ENCODE measurements around the gene CHST11. TPM values are rescaled to one million over a fixed set of nuclear protein-coding genes. Genes with fewer than 3 reads are reported as not detected.

Gene CHST11
- total and polyA plus RNA-seq, 9 donors, result 4.0 to 39.9 (median 20.1) TPM

DNA sequence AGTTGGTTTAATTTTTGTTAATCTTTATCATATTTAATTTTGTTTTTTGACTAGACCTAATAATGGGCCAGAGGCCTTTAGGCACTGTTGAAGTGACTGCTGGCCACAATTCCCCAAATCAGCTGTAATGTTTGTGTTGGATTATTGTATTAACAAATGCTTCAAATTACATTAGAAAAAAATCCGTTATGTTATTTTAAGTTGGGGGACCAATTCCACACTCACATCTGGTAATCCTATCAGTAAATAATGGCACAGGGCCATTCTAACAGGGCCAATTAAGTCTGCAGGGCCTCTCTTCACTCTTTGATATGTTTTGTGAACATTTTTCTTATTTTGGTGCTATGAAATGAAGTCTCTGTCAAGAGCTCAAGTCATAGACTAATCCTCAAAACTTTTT lies 39.6 kb downstream of the CHST11 start:
- no peaks in the 10 kb centered on the region for H3K36me3 ChIP-seq
- WGBS, 3 donors, result 26 to 32% (median 30%) methylated on average over 1 of the region's 1 CpG
- peaks cover 2% of the 10 kb centered on the region for H3K4me1 ChIP-seq (ENCODE audit: insufficient read depth)
- no peaks in the 10 kb centered on the region for H3K9me3 ChIP-seq
- no peak for TF ChIP-seq EP300 (IDR thresholded peaks at IDR 0.05)
- TF ChIP-seq POLR2A (IDR thresholded peaks at IDR 0.05), result no peak
- TF ChIP-seq, protein P1, sequence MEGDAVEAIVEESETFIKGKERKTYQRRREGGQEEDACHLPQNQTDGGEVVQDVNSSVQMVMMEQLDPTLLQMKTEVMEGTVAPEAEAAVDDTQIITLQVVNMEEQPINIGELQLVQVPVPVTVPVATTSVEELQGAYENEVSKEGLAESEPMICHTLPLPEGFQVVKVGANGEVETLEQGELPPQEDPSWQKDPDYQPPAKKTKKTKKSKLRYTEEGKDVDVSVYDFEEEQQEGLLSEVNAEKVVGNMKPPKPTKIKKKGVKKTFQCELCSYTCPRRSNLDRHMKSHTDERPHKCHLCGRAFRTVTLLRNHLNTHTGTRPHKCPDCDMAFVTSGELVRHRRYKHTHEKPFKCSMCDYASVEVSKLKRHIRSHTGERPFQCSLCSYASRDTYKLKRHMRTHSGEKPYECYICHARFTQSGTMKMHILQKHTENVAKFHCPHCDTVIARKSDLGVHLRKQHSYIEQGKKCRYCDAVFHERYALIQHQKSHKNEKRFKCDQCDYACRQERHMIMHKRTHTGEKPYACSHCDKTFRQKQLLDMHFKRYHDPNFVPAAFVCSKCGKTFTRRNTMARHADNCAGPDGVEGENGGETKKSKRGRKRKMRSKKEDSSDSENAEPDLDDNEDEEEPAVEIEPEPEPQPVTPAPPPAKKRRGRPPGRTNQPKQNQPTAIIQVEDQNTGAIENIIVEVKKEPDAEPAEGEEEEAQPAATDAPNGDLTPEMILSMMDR (IDR thresholded peaks at IDR 0.05), result no peak
- no peak overlapping the region for H3K27ac ChIP-seq
- H3K4me3 ChIP-seq, result no peak overlapping the region
- DNase-seq, result no peak
- intact Hi-C loops (cut with DNase I), result no loop called here
- no peaks in the 10 kb centered on the region for H3K27me3 ChIP-seq

DNA sequence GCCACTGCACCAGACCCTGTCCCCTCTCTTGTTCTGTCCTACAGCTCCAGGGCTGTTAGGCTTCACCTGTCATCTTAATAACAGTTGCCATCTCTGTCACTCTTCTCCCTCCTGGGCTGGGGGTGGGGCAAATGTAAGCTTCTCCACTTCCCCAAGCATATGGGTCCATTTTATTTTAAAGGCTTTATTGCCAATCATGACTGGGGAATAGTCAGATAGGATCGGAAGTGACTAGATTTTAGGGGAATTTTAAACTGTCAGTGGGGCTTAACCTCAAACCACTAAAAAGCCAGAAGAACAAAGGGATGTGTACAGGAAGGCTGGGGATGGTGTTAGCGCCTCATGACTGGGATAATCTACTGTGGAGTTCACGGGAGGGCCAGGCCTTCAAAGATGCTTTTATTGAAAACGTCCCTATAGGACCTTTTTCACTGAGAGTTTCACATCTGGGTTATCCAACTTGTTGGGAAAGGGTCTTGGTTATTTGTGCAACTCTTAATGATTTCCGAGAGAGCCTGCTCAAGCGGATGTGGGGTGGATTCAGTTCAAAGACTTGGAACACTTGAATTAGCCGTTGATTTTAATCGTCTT lies 41.6 kb downstream of the CHST11 start:
- H3K36me3 ChIP-seq, result no peaks in the 10 kb centered on the region
- no peaks in the 10 kb centered on the region for H3K9me3 ChIP-seq
- no peak overlapping the region for H3K4me3 ChIP-seq
- peaks cover 2% of the 10 kb centered on the region for H3K4me1 ChIP-seq (ENCODE audit: insufficient read depth)
- intact Hi-C loops (cut with DNase I), result no loop called here
- no peaks in the 10 kb centered on the region for H3K27me3 ChIP-seq
- WGBS, 3 donors, result 94 to 97% (median 95%) methylated on average over 8 of the region's 8 CpGs
- TF ChIP-seq POLR2A (IDR thresholded peaks at IDR 0.05), result no peak
- TF ChIP-seq, protein P1 (IDR thresholded peaks at IDR 0.05), result no peak
- no peak for TF ChIP-seq EP300 (IDR thresholded peaks at IDR 0.05)
- no peak for DNase-seq
- H3K27ac ChIP-seq, result no peak overlapping the region

DNA sequence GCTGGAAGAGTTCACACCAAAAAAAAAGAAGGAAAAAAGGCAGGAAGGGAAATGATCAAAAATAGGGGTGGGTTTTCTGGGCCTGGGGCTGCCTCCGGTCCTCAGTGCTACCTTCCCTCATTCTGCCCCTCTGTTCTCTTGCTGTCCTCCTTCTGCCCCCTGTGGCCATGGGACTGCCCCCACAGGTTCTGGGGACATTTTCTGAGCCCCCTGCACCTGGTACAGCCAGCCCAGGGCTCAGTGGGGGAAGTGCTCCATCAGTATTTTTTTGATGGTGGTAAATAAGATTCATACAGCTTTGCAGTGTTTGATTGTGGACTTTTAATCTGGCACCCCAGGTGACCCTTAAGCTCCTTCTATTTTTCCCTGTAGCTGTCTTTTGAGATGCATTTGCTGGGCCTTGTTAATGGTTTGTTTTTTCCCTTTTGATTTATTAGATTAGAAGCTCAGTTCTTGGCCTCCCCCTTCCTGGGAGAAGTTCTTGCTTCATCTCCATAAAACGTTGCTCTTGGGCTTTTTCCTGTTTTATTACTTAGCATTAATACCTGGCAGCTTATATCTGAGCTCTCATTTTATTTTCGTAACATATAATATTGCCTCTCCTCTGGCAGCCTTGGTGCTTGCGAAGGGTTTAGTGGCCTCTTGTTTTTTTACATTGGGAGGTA lies 43.1 kb downstream of the CHST11 start:
- intact Hi-C loops (cut with DNase I), result no loop called here
- H3K27ac ChIP-seq, result no peak overlapping the region
- H3K4me1 ChIP-seq (ENCODE audit: insufficient read depth), result no peaks in the 10 kb centered on the region
- H3K36me3 ChIP-seq, result no peaks in the 10 kb centered on the region
- DNase-seq, result no peak
- TF ChIP-seq EP300 (IDR thresholded peaks at IDR 0.05) (no peak), POLR2A (IDR thresholded peaks at IDR 0.05) (no peak)
- TF ChIP-seq, protein P1 (IDR thresholded peaks at IDR 0.05), result no peak
- WGBS, 3 donors, result 78 to 90% (median 85%) methylated on average over 4 of the region's 4 CpGs
- no peaks in the 10 kb centered on the region for H3K9me3 ChIP-seq
- no peak overlapping the region for H3K4me3 ChIP-seq
- H3K27me3 ChIP-seq, result no peaks in the 10 kb centered on the region

DNA sequence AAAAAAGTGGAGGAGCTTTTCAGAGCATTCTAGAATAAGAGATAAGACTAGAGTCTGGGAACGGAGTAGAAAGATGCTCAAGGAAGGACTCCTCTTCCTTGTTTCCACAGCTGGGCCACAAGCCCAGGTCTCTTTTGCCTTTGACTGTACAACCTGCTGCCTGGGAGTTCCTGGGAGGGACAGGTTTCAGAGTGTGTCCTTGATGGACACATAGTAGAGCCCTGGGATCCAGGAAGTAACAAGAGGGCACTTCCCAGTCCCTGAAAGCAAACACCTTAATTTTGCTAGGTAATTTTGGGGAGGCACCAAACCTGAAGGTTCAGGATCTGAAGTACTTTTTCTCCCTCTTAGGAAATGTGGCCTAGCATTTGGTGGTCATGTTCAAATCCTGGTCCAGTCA lies 44.4 kb downstream of the CHST11 start:
- intact Hi-C loops (cut with DNase I), result no loop called here
- Histone ChIP-seq H3K36me3 (no peaks in the 10 kb centered on the region), H3K4me1 (ENCODE audit: insufficient read depth) (no peaks in the 10 kb centered on the region), H3K4me3 (no peak overlapping the region), H3K27me3 (no peaks in the 10 kb centered on the region), H3K27ac (no peak overlapping the region), H3K9me3 (no peaks in the 10 kb centered on the region)
- DNase-seq, result no peak
- TF ChIP-seq POLR2A (IDR thresholded peaks at IDR 0.05), result no peak
- no peak for TF ChIP-seq EP300 (IDR thresholded peaks at IDR 0.05)
- TF ChIP-seq, protein P1 (IDR thresholded peaks at IDR 0.05), result no peak
- WGBS, 3 donors, result 77 to 87% (median 87%) methylated on average over 1 of the region's 1 CpG

Measured in ovary (tissue), 9 donors.